ENCODE results near the gene EFNA5.

DNA sequence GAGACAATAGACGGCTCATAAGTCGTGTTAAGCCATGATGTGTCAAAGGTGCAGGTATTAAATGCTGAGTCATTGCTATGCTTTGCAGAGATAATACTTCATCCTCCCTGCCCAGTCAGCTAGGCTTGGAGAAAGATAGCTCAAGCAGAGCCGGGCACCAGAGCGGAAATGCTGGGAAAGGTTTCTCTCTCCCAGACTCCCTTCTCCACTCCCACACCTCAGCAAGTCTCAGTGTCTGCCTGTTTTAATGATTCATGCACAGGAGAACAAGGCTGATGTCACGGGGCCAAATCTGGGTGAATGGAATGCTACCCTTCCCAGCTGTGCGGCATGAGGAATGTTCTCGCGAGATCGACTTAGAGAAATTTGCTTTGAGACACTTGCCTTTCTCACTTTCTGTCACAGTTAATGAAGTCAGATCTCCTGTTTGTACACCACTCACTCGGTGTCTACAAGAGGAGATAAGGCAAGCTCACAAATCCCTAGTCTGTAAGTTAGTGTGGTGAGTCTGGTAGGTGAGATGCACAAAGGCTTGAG lies 204.4 kb downstream of the EFNA5 start:
- no peak for TF ChIP-seq CHD4 (IDR thresholded peaks at IDR 0.05)
- no peak for TF ChIP-seq STAT3 (IDR thresholded peaks at IDR 0.05; ENCODE audit: low read depth, low read length)
- TF ChIP-seq ZNF384 (IDR thresholded peaks at IDR 0.05; ENCODE audit: borderline replicate concordance, low read depth, low read length) = no peak
- no peak for TF ChIP-seq ZNF217 (IDR thresholded peaks at IDR 0.05)
- no peak for TF ChIP-seq CREM (IDR thresholded peaks at IDR 0.05; ENCODE audit: low read depth)
- TF ChIP-seq, protein P1, sequence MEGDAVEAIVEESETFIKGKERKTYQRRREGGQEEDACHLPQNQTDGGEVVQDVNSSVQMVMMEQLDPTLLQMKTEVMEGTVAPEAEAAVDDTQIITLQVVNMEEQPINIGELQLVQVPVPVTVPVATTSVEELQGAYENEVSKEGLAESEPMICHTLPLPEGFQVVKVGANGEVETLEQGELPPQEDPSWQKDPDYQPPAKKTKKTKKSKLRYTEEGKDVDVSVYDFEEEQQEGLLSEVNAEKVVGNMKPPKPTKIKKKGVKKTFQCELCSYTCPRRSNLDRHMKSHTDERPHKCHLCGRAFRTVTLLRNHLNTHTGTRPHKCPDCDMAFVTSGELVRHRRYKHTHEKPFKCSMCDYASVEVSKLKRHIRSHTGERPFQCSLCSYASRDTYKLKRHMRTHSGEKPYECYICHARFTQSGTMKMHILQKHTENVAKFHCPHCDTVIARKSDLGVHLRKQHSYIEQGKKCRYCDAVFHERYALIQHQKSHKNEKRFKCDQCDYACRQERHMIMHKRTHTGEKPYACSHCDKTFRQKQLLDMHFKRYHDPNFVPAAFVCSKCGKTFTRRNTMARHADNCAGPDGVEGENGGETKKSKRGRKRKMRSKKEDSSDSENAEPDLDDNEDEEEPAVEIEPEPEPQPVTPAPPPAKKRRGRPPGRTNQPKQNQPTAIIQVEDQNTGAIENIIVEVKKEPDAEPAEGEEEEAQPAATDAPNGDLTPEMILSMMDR (IDR thresholded peaks at IDR 0.05 in 2 of 3, conservative IDR thresholded peaks at IDR 0.05 in 1 of 3; ENCODE audit: control insufficient read depth in 2 of 3, extremely low read depth in 1 of 3, insufficient read depth in 1 of 3, low read depth in 3 of 3, low read length in 3 of 3) = no peak
- TF ChIP-seq RELB (IDR thresholded peaks at IDR 0.05; ENCODE audit: low read depth) = no peak
- TF ChIP-seq EZH2 (IDR thresholded peaks at IDR 0.05; ENCODE audit: borderline replicate concordance, control insufficient read depth, low read depth, low read length) = no peak
- no peak for TF ChIP-seq BRCA1 (IDR thresholded peaks at IDR 0.05; ENCODE audit: low read depth, low read length)
- no peak for TF ChIP-seq ZNF24 (IDR thresholded peaks at IDR 0.05)
- TF ChIP-seq ZNF274 (IDR thresholded peaks at IDR 0.05; ENCODE audit: insufficient read depth, insufficient read length) = no peak
- TF ChIP-seq, protein P2, sequence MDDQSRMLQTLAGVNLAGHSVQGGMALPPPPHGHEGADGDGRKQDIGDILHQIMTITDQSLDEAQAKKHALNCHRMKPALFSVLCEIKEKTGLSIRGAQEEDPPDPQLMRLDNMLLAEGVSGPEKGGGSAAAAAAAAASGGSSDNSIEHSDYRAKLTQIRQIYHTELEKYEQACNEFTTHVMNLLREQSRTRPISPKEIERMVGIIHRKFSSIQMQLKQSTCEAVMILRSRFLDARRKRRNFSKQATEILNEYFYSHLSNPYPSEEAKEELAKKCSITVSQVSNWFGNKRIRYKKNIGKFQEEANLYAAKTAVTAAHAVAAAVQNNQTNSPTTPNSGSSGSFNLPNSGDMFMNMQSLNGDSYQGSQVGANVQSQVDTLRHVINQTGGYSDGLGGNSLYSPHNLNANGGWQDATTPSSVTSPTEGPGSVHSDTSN (IDR thresholded peaks at IDR 0.05; ENCODE audit: insufficient replicate concordance, low read depth, low read length) = no peak
- TF ChIP-seq ZNF622 (IDR thresholded peaks at IDR 0.05) = no peak
